PC-3 (cell line): ENCODE results near the gene ZNF76. TPM values are rescaled to one million over a fixed set of nuclear protein-coding genes. Genes with fewer than 3 reads are reported as not detected.

Source experiments
- ATAC-seq: fragments of 200-7000 bp; cut with Tn5 transposase; 2 replicates; pipeline ENCODE4 v1.9.1; 2020; ENCODE audit warnings: mild to moderate bottlenecking, moderate library complexity
- BruUV-seq: library from RNA; stranded (reverse); fragments of 400-500 nt; replicated peaks from 2 replicates; lab custom pipeline; 2021; lab: Mats Ljungman, UMichigan
- CTCF ChIA-PET: fragments of 300-600 bp; sonication (Branson Sonifier 250); formaldehyde crosslinking; loops from one replicate; lab custom pipeline; 2022; ENCODE audit warnings: antibody characterized with exemption; lab: Charles Lee
- POLR2A ChIA-PET: fragments of 300-600 bp; sonication (Branson Sonifier 250); formaldehyde crosslinking; loops from one replicate; lab custom pipeline; 2022; ENCODE audit warnings: antibody characterized with exemption; ENCODE audit not compliant: unreplicated experiment; lab: Charles Lee
- DNase-seq: peaks from one replicate; pipeline ENCODE4 v3.0.0-alpha.2; 2015
- H2AFZ ChIP-seq: fragments of 300-600 bp; sonication (generic); 2 replicates; pipeline ENCODE4 v1.6.0; 2016; ENCODE audit warnings: antibody characterized with exemption, low read length
- H3F3A ChIP-seq: fragments of 300-600 bp; sonication (generic); one replicate; pipeline ENCODE4 v1.6.0; 2017; ENCODE audit warnings: antibody characterized with exemption, low read length, control low read depth, mild to moderate bottlenecking; ENCODE audit not compliant: unreplicated experiment
- H3K27ac ChIP-seq: fragments of 300-600 bp; sonication (generic); 2 replicates; pipeline ENCODE4 v1.5.1; 2016; ENCODE audit warnings: mild to moderate bottlenecking, low read length
- H3K27me3 ChIP-seq: fragments of 300-600 bp; sonication (generic); 2 replicates; pipeline ENCODE4 v1.6.1; 2016; ENCODE audit warnings: low read length, mixed read lengths
- H3K36me3 ChIP-seq: fragments of 300-600 bp; sonication (generic); 2 replicates; pipeline ENCODE4 v1.6.1; 2016; ENCODE audit warnings: low read depth, mixed run types, low read length, mixed read lengths
- H3K4me1 ChIP-seq: fragments of 300-600 bp; sonication (generic); 2 replicates; pipeline ENCODE4 v1.5.1; 2016; ENCODE audit warnings: low read length; ENCODE audit not compliant: insufficient read depth
- H3K4me2 ChIP-seq: fragments of 300-600 bp; sonication (generic); 2 replicates; pipeline ENCODE4 v1.6.0; 2016; ENCODE audit warnings: low read length
- H3K4me3 ChIP-seq: fragments of 300-600 bp; sonication (generic); 2 replicates; pipeline ENCODE4 v1.5.1; 2016; ENCODE audit warnings: mild to moderate bottlenecking, low read length, mixed read lengths
- H3K79me2 ChIP-seq: fragments of 300-600 bp; sonication (generic); 2 replicates; pipeline ENCODE4 v1.6.1; 2017; ENCODE audit warnings: low read length, mixed read lengths
- H3K9ac ChIP-seq: fragments of 300-600 bp; sonication (generic); 2 replicates; pipeline ENCODE4 v1.6.0; 2016; ENCODE audit warnings: mild to moderate bottlenecking, low read length
- H3K9me2 ChIP-seq: fragments of 300-600 bp; sonication (generic); replicated peaks from 2 replicates; pipeline ENCODE4 v1.6.1; 2016; ENCODE audit warnings: mixed run types, low read length, mixed read lengths
- H3K9me3 ChIP-seq: fragments of 300-600 bp; sonication (generic); 2 replicates; pipeline ENCODE4 v1.6.1; 2016; ENCODE audit warnings: low read length, mixed read lengths
- H4K20me1 ChIP-seq: fragments of 300-600 bp; sonication (generic); 2 replicates; pipeline ENCODE4 v1.6.1; 2016; ENCODE audit warnings: low read length, mixed read lengths
- EZH2 ChIP-seq: fragments of 300-600 bp; sonication (generic); IDR thresholded peaks from one replicate; pipeline ENCODE4 v1.6.1; 2017; ENCODE audit warnings: antibody characterized with exemption, mild to moderate bottlenecking, low read length; ENCODE audit not compliant: unreplicated experiment
- EZH2phosphoT487 ChIP-seq: fragments of 300-600 bp; sonication (generic); IDR thresholded peaks from 2 replicates; pipeline ENCODE4 v1.6.1; 2018; ENCODE audit warnings: mild to moderate bottlenecking, antibody characterized with exemption, low read length, borderline replicate concordance
- intact Hi-C: fragments of 100-400 bp; cut with micrococcal nuclease; formaldehyde crosslinking; loops from 2 replicates; pipeline ENCODE4 v1.9.0; 2023
- total RNA-seq: library from RNA; depleted of rRNA; stranded (reverse); fragments of >200 nt; gene quantifications from 2 replicates; pipeline ENCODE4 v1.2.3, GENCODE V29; 2014
- TF ChIP-seq, protein P1 (sequence below): fragments of 300-600 bp; sonication (generic); conservative IDR thresholded peaks from 2 replicates; pipeline ENCODE4 v1.5.1; 2017; ENCODE audit warnings: antibody characterized with exemption, low read depth, mild to moderate bottlenecking, low read length

ZNF76 gene
- total RNA-seq, 1 experiment from 2014 or later: 20.8 TPM

DNA sequence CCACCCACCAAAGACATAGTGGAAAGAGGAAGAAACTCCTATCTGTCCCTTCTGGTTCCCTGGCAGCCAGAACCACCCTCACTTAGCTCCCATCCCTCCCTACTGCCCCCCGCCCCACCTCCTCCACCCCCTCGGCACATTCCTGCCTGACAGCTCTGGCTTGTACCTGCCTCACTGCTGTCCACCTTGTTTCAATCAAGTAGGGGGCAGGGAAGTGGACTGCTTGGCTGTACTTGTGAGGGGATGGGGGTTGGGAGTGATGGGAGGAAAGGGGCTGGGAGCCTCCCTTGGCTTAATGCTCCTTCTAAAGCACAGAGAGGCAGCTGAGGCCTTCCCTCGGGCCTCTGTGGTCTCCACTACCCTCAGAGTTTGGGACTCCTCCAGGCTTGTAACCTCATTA is 22.1 kb upstream of the ZNF76 start:
- no peak overlapping the region for H3K4me2 ChIP-seq
- H3K27me3 ChIP-seq: no peaks in the 10 kb centered on the region
- H3K9ac ChIP-seq: no peak overlapping the region
- H3K9me3 ChIP-seq: peaks cover 8% of the 10 kb centered on the region; the same call in 1 of the 2 replicates
- no peaks in the 10 kb centered on the region for H3K79me2 ChIP-seq
- ChIA-PET POLR2A (no interaction called here), CTCF (no interaction called here)
- no TSS peak for BruUV-seq
- no peak overlapping the region for H2AFZ ChIP-seq
- no peaks in the 10 kb centered on the region for H3K9me2 ChIP-seq
- TF ChIP-seq, protein P1, sequence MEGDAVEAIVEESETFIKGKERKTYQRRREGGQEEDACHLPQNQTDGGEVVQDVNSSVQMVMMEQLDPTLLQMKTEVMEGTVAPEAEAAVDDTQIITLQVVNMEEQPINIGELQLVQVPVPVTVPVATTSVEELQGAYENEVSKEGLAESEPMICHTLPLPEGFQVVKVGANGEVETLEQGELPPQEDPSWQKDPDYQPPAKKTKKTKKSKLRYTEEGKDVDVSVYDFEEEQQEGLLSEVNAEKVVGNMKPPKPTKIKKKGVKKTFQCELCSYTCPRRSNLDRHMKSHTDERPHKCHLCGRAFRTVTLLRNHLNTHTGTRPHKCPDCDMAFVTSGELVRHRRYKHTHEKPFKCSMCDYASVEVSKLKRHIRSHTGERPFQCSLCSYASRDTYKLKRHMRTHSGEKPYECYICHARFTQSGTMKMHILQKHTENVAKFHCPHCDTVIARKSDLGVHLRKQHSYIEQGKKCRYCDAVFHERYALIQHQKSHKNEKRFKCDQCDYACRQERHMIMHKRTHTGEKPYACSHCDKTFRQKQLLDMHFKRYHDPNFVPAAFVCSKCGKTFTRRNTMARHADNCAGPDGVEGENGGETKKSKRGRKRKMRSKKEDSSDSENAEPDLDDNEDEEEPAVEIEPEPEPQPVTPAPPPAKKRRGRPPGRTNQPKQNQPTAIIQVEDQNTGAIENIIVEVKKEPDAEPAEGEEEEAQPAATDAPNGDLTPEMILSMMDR: no peak
- TF ChIP-seq EZH2phosphoT487 (no peak), EZH2 (no peak)
- DNase-seq (no peak), ATAC-seq (no peak)
- H3K4me3 ChIP-seq: no peak overlapping the region
- intact Hi-C loops: no loop called here
- no peaks in the 10 kb centered on the region for H3F3A ChIP-seq
- H3K36me3 ChIP-seq: no peaks in the 10 kb centered on the region; the same call in 1 of the 2 replicates
- no peak overlapping the region for H3K27ac ChIP-seq
- no peaks in the 10 kb centered on the region for H4K20me1 ChIP-seq
- H3K4me1 ChIP-seq: no peaks in the 10 kb centered on the region

DNA sequence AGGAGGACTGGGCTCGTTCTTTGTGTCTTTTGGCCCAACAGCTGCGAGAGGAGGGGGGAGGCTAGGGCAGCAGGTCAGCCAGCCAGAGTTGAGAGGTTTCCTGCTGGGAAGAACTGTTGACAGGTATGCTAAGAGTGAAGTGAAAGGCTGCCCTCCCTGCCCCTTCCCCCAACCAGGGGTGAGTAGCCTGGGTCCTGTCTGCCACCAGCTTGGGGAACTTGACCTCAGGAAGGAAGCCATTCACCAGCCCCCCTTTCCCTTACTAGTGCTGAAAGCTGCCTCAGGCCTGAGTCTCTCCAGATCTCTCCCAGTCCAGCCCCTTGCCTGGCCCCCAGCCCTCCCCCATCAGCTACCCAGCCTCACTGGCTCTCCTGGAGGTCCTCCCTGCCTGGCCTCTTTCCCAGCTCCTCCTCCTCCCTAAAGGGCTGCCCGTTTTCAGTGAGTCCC is 20.7 kb upstream of the ZNF76 start:
- no peak overlapping the region for H3K27ac ChIP-seq
- CTCF ChIA-PET: no interaction called here
- H3K36me3 ChIP-seq: no peaks in the 10 kb centered on the region; the same call in 1 of the 2 replicates
- ATAC-seq (no peak), DNase-seq (no peak)
- no TSS peak for BruUV-seq
- intact Hi-C loops: no loop called here
- H3K27me3 ChIP-seq: no peaks in the 10 kb centered on the region
- TF ChIP-seq EZH2: no peak
- TF ChIP-seq, protein P1: no peak
- TF ChIP-seq EZH2phosphoT487: no peak
- peaks cover 8% of the 10 kb centered on the region; the same call in 1 of the 2 replicates for H3K9me3 ChIP-seq
- no peak overlapping the region for H3K4me3 ChIP-seq
- POLR2A ChIA-PET: no interaction called here
- no peaks in the 10 kb centered on the region for H4K20me1 ChIP-seq
- no peak overlapping the region for H3K4me2 ChIP-seq
- H2AFZ ChIP-seq: no peak overlapping the region
- H3K9me2 ChIP-seq: no peaks in the 10 kb centered on the region
- no peaks in the 10 kb centered on the region for H3F3A ChIP-seq
- H3K4me1 ChIP-seq: no peaks in the 10 kb centered on the region; the same call in 1 of the 2 replicates
- H3K79me2 ChIP-seq: no peaks in the 10 kb centered on the region
- H3K9ac ChIP-seq: no peak overlapping the region

DNA sequence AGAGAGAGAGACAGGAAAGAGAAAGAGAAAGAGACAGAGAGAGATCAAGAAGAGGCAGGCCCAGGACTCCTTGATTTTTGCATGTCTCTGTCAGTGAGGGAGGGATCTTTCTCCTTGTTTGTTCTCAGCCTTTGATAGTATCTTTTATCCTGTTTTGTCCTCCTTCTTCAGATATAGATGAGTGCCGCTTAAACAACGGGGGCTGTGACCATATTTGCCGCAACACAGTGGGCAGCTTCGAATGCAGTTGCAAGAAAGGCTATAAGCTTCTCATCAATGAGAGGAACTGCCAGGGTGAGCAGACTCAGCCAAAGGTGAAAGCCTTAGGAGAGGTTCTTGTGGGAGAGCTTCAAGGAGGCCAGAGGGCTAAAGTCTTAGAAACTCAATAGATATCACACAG is 20.0 kb upstream of the ZNF76 start:
- Histone ChIP-seq H3K4me2 (no peak overlapping the region), H3K4me1 (no peaks in the 10 kb centered on the region; the same call in 1 of the 2 replicates), H3K9me2 (no peaks in the 10 kb centered on the region), H3K36me3 (no peaks in the 10 kb centered on the region; the same call in 1 of the 2 replicates), H3K27me3 (no peaks in the 10 kb centered on the region), H3K9me3 (0 out of 2 replicates have a peak, but pooled peaks cover 7% of the 10 kb centered on the region), H4K20me1 (no peaks in the 10 kb centered on the region), H3F3A (no peaks in the 10 kb centered on the region), H3K4me3 (no peak overlapping the region), H3K27ac (no peak overlapping the region), H2AFZ (no peak overlapping the region), H3K79me2 (no peaks in the 10 kb centered on the region), H3K9ac (no peak overlapping the region)
- ChIA-PET POLR2A (no interaction called here), CTCF (interaction anchor here (3.0 kb wide), 1 partner anchor 92 kb away, joined by 16 read pairs; no protein-coding TSS in a partner anchor)
- TF ChIP-seq EZH2 (no peak), EZH2phosphoT487 (no peak)
- TF ChIP-seq, protein P1: no peak
- intact Hi-C loops: no loop called here
- no peak for ATAC-seq
- no peak for DNase-seq
- no TSS peak for BruUV-seq
